22Rv1 (cell line): Measurements from ENCODE around the gene SKIC8.

Experiments used
- H3K27ac ChIP-seq: fragments of 450-650 bp; 2 replicates; pipeline ENCODE4 v1.5.1; 2017
- ZFX ChIP-seq: fragments of 450-650 bp; IDR thresholded peaks from 2 replicates; pipeline ENCODE4 v1.6.1; 2017; ENCODE audit warnings: antibody characterized with exemption, borderline replicate concordance
- TF ChIP-seq, protein P1 (sequence below): fragments of 450-650 bp; IDR thresholded peaks from 2 replicates; pipeline ENCODE4 v1.5.1; 2017; ENCODE audit warnings: mild to moderate bottlenecking

Gene SKIC8

DNA sequence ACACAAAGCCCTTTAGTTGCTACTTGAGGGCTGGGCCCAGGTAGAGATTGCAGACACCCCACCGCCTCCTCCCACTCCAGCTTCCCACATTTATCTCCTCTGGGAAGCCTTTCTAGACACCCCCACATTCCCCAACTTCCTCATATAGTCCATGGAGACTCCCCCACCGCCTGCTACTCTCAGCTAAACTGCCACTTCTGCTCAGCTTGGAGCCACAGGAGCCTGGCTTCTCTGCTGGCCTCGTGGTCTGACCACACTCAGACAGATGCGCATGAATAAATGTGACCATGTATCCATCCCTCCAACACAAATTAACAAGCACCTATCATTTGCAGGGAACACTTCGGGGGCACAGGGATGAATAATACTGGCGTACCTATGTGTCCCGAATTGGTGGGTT is 54.5 kb downstream of the SKIC8 start:
- TF ChIP-seq, protein P1, sequence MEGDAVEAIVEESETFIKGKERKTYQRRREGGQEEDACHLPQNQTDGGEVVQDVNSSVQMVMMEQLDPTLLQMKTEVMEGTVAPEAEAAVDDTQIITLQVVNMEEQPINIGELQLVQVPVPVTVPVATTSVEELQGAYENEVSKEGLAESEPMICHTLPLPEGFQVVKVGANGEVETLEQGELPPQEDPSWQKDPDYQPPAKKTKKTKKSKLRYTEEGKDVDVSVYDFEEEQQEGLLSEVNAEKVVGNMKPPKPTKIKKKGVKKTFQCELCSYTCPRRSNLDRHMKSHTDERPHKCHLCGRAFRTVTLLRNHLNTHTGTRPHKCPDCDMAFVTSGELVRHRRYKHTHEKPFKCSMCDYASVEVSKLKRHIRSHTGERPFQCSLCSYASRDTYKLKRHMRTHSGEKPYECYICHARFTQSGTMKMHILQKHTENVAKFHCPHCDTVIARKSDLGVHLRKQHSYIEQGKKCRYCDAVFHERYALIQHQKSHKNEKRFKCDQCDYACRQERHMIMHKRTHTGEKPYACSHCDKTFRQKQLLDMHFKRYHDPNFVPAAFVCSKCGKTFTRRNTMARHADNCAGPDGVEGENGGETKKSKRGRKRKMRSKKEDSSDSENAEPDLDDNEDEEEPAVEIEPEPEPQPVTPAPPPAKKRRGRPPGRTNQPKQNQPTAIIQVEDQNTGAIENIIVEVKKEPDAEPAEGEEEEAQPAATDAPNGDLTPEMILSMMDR = no peak
- TF ChIP-seq ZFX = no peak
- H3K27ac ChIP-seq = no peak overlapping the region

DNA sequence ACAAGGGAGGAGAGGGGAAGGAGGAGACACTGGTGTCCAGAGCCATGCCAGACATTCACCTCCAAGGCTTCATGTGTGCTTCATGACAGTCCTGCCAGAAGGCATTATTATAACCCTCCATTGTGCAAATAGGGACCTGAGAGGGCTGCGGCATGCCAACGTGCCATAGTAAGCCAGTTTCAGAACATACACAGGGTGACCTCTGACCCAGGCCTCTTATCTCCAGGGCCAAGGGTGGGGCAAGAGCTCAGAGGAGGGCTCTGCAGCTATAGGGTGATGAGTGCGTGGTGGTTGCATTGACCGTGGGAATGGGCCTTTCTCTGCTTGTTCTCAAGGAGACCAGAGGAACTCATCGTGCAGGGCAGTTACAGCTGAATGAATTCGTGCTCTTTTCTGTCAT is 55.3 kb downstream of the SKIC8 start:
- TF ChIP-seq, protein P1 = no peak
- no peak for TF ChIP-seq ZFX

DNA sequence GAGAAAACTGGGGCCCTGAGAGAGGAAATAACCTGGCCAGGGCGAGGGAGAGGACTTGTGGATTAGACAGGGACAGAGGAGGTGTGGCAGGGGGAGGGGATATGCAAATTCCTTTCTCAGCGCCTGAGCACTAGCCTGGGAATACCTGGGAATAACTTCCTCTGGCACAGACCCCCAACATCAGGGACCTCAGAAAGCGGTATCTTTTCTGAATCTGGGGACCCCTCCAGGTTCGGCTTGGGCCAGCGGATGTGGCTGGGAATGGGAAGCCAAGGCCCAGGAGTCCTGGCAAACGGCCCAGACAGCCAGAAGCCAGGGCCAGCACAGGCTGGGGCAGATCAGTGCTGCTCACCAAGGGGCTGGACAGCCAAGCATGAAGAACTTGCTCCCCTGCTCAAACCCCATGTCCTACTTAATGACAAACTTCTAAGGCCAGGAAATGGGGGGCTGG is 55.9 kb downstream of the SKIC8 start:
- TF ChIP-seq, protein P1 = no peak
- no peak for TF ChIP-seq ZFX
- no peak overlapping the region for H3K27ac ChIP-seq

More for the DNA sequence above, 55.3 kb downstream of the SKIC8 start:
- no peak overlapping the region for H3K27ac ChIP-seq

DNA sequence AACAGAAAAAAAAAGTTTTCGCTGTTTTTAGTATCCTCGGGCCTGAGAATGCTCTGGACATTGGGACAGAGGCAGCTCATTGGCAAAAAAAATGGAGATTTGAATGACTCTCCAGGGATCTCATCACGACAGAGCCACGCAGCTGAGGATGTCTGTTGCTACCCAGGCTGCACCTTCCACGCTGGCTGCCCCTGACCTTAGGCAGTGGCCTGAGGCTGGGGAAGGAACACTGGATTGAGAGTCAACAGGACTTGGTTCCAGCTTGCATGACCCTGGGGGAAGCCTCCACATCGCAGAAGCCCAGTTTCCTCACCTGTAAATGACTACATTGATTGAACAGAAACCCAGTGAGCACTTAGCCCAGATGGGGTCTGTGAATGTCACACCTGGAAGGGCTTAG is 56.4 kb downstream of the SKIC8 start:
- H3K27ac ChIP-seq = no peak overlapping the region
- TF ChIP-seq ZFX = no peak
- TF ChIP-seq, protein P1 = no peak

DNA sequence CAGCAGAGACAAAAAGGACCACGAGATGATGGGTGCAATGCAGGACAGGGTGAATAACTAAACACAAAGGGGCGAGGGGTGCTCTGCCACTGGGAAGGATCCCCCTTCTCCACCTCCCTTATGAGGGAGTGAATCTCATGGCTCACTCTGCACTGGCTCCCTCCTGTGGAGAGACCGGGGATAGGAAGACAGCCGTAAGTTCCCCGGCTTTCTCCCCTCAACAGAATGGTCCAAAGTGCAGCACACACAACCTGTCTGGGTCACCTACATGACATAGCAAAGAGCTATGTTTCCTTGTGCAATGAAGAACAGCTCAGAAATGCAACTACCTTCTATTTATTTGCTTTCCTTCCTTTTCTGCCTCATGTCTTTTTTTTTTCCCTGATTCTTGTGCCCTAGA is 57.3 kb downstream of the SKIC8 start:
- TF ChIP-seq ZFX = no peak
- TF ChIP-seq, protein P1 = peak; percentile 47
- no peak overlapping the region for H3K27ac ChIP-seq

DNA sequence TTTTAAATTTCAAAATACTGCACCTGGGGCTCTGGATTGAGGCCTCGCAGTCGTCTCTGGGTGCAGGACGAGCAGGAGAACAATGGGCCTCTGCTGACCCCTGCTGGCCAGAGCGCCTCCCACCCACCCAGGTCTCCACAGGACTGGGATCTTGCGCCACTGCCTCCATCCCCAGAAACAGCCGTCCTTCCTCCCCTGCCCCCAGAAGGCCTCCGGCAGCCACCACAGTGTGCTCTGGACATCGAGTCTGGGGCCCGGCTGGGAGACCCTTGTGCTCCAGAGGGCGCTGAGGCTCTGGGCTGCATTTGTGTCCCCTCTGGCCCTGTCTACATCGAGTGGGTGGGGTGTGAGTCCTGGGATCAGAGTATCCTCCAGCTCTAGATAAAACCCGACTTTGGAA is 58.4 kb downstream of the SKIC8 start:
- TF ChIP-seq ZFX = no peak
- TF ChIP-seq, protein P1 = peak; percentile 91
- H3K27ac ChIP-seq = no peak overlapping the region

DNA sequence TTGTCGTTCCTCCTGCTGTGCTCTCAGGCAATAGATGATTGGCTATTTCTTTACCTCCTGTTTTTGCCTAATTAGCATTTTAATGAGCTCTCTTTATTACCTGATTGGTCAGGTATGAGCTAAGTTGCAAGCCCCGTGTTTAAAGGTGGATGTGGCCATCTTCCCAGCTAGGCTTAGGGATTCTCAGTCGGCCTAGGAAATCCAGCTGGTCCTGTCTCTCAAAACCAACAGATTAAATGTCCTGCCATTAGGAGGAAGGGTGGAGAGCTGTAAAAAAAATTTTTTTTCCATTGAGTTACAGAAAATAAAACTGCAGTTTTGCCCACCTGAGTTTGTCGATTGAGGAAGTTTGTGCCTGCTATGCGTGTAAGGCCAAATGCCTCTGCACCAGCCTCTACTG is 59.6 kb downstream of the SKIC8 start:
- no peak for TF ChIP-seq ZFX
- TF ChIP-seq, protein P1 = no peak
- no peak overlapping the region for H3K27ac ChIP-seq
